ENCODE data around the gene CHL1.

The CHL1 gene

GRCh38 chr3:445960-446359 is 249.4 kb downstream of the CHL1 start:
- no peaks in the 10 kb centered on the region for H3K79me2 ChIP-seq (ENCODE audit: insufficient read depth, low read length)
- no peak overlapping the region for H3K4me3 ChIP-seq (ENCODE audit: low read depth, low read length, poor library complexity, severe bottlenecking)
- TF ChIP-seq EZH2 (IDR thresholded peaks at IDR 0.05; ENCODE audit: borderline replicate concordance, low read length) = no peak
- no peak for TF ChIP-seq CTCF (IDR thresholded peaks at IDR 0.05; ENCODE audit: low read length)
- no peaks in the 10 kb centered on the region for H3K4me1 ChIP-seq (ENCODE audit: insufficient read depth, low read length, severe bottlenecking)
- no peaks in the 10 kb centered on the region for H3K9me2 ChIP-seq (ENCODE audit: low read depth, low read length)
- H3F3A ChIP-seq (ENCODE audit: insufficient read depth, low read length) = no peaks in the 10 kb centered on the region
- no peaks in the 10 kb centered on the region for H4K20me1 ChIP-seq (ENCODE audit: insufficient read depth, low read length)
- H2AFZ ChIP-seq (ENCODE audit: low read length) = no peak overlapping the region
- H3K9ac ChIP-seq (ENCODE audit: low read length) = no peak overlapping the region
- no peak overlapping the region for H3K4me2 ChIP-seq (ENCODE audit: low read length)
- no peaks in the 10 kb centered on the region for H3K36me3 ChIP-seq (ENCODE audit: insufficient read depth, low read length)
- H3K9me3 ChIP-seq (ENCODE audit: low read length) = no peaks in the 10 kb centered on the region
- no peaks in the 10 kb centered on the region for H3K27me3 ChIP-seq (ENCODE audit: insufficient read depth, low read length)
- no peak overlapping the region for H3K27ac ChIP-seq (ENCODE audit: low read depth, low read length, poor library complexity, severe bottlenecking)

- Histone ChIP-seq H3K27me3 (ENCODE audit: insufficient read depth, low read length) (no peaks in the 10 kb centered on the region), H3F3A (ENCODE audit: insufficient read depth, low read length) (no peaks in the 10 kb centered on the region), H3K4me2 (ENCODE audit: low read length) (no peak overlapping the region), H4K20me1 (ENCODE audit: insufficient read depth, low read length) (no peaks in the 10 kb centered on the region), H3K4me3 (ENCODE audit: low read depth, low read length, poor library complexity, severe bottlenecking) (no peak overlapping the region), H3K27ac (ENCODE audit: low read depth, low read length, poor library complexity, severe bottlenecking) (no peak overlapping the region), H3K9ac (ENCODE audit: low read length) (no peak overlapping the region), H3K9me2 (ENCODE audit: low read depth, low read length) (no peaks in the 10 kb centered on the region), H3K9me3 (ENCODE audit: low read length) (no peaks in the 10 kb centered on the region), H3K79me2 (ENCODE audit: insufficient read depth, low read length) (no peaks in the 10 kb centered on the region), H3K4me1 (ENCODE audit: insufficient read depth, low read length, severe bottlenecking) (no peaks in the 10 kb centered on the region), H3K36me3 (ENCODE audit: insufficient read depth, low read length) (no peaks in the 10 kb centered on the region), H2AFZ (ENCODE audit: low read length) (no peak overlapping the region)
- no peak for TF ChIP-seq EZH2 (IDR thresholded peaks at IDR 0.05; ENCODE audit: borderline replicate concordance, low read length)
These were observed 251.1 kb downstream of the CHL1 start for GRCh38 chr3:447671-448070.

- Histone ChIP-seq H3K79me2 (ENCODE audit: insufficient read depth, low read length) (no peaks in the 10 kb centered on the region), H2AFZ (ENCODE audit: low read length) (no peak overlapping the region), H3F3A (ENCODE audit: insufficient read depth, low read length) (no peaks in the 10 kb centered on the region), H3K4me2 (ENCODE audit: low read length) (no peak overlapping the region), H3K27ac (ENCODE audit: low read depth, low read length, poor library complexity, severe bottlenecking) (no peak overlapping the region), H4K20me1 (ENCODE audit: insufficient read depth, low read length) (no peaks in the 10 kb centered on the region), H3K4me3 (ENCODE audit: low read depth, low read length, poor library complexity, severe bottlenecking) (no peak overlapping the region), H3K36me3 (ENCODE audit: insufficient read depth, low read length) (no peaks in the 10 kb centered on the region), H3K9ac (ENCODE audit: low read length) (no peak overlapping the region), H3K27me3 (ENCODE audit: insufficient read depth, low read length) (no peaks in the 10 kb centered on the region), H3K9me3 (ENCODE audit: low read length) (no peaks in the 10 kb centered on the region), H3K9me2 (ENCODE audit: low read depth, low read length) (no peaks in the 10 kb centered on the region), H3K4me1 (ENCODE audit: insufficient read depth, low read length, severe bottlenecking) (no peaks in the 10 kb centered on the region)
- TF ChIP-seq CTCF (IDR thresholded peaks at IDR 0.05; ENCODE audit: low read length) (no peak), EZH2 (IDR thresholded peaks at IDR 0.05; ENCODE audit: borderline replicate concordance, low read length) (no peak)
These were observed 253.1 kb downstream of the CHL1 start for GRCh38 chr3:449711-450110.

GRCh38 chr3:452221-452620 is 255.7 kb downstream of the CHL1 start:
- Histone ChIP-seq H3K9me2 (ENCODE audit: low read depth, low read length) (no peaks in the 10 kb centered on the region), H4K20me1 (ENCODE audit: insufficient read depth, low read length) (no peaks in the 10 kb centered on the region), H3K4me1 (ENCODE audit: insufficient read depth, low read length, severe bottlenecking) (no peaks in the 10 kb centered on the region), H3F3A (ENCODE audit: insufficient read depth, low read length) (no peaks in the 10 kb centered on the region), H3K27me3 (ENCODE audit: insufficient read depth, low read length) (no peaks in the 10 kb centered on the region), H2AFZ (ENCODE audit: low read length) (no peak overlapping the region), H3K36me3 (ENCODE audit: insufficient read depth, low read length) (no peaks in the 10 kb centered on the region), H3K79me2 (ENCODE audit: insufficient read depth, low read length) (no peaks in the 10 kb centered on the region), H3K9me3 (ENCODE audit: low read length) (no peaks in the 10 kb centered on the region), H3K4me3 (ENCODE audit: low read depth, low read length, poor library complexity, severe bottlenecking) (no peak overlapping the region), H3K27ac (ENCODE audit: low read depth, low read length, poor library complexity, severe bottlenecking) (no peak overlapping the region), H3K9ac (ENCODE audit: low read length) (no peak overlapping the region), H3K4me2 (ENCODE audit: low read length) (no peak overlapping the region)
- TF ChIP-seq EZH2 (IDR thresholded peaks at IDR 0.05; ENCODE audit: borderline replicate concordance, low read length) = no peak
- no peak for TF ChIP-seq CTCF (IDR thresholded peaks at IDR 0.05; ENCODE audit: low read length)
